Left renal cortex interstitium (tissue), 4 donors: Measurements from ENCODE around the gene HIRA. TPM values are rescaled to one million over a fixed set of nuclear protein-coding genes. Genes with fewer than 3 reads are reported as not detected.

Source experiments
- DNase-seq, 4 donors: peaks; one replicate each; pipeline ENCODE4 v3.0.0-alpha.2; 2013; ENCODE audit warnings: low read depth in 4 of 4, low spot score in 2 of 4, missing footprints in 1 of 4
- polyA plus RNA-seq, 4 donors: library from polyadenylated mRNA; unstranded; fragments of 120-200 nt; gene quantifications; one replicate each; pipeline ENCODE4 v1.2.1, GENCODE V29; 2013; ENCODE audit not compliant: insufficient read length in 4 of 4

HIRA gene
- polyA plus RNA-seq, 4 donors: 31.1 to 36.2 (median 33.4) TPM

DNA sequence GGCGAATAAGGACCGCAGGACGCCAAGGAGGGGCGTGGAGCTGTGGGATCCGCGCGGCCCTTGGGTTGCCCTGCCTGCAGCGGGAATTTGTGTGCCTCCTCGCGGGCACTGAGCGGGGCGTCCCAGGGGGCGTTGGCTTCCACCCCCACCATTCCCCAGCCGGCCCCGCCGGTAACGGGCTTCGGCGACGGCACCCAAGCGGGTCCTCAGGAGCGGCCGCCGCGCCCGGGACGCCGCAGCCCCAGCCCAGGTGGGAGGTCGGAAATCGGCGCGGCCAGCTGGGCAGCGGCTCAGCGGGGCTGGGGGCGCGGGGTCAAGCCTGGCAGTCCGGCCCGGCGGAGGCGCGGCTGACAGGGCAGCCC lies 140.3 kb downstream of the HIRA start:
- no peak for DNase-seq

DNA sequence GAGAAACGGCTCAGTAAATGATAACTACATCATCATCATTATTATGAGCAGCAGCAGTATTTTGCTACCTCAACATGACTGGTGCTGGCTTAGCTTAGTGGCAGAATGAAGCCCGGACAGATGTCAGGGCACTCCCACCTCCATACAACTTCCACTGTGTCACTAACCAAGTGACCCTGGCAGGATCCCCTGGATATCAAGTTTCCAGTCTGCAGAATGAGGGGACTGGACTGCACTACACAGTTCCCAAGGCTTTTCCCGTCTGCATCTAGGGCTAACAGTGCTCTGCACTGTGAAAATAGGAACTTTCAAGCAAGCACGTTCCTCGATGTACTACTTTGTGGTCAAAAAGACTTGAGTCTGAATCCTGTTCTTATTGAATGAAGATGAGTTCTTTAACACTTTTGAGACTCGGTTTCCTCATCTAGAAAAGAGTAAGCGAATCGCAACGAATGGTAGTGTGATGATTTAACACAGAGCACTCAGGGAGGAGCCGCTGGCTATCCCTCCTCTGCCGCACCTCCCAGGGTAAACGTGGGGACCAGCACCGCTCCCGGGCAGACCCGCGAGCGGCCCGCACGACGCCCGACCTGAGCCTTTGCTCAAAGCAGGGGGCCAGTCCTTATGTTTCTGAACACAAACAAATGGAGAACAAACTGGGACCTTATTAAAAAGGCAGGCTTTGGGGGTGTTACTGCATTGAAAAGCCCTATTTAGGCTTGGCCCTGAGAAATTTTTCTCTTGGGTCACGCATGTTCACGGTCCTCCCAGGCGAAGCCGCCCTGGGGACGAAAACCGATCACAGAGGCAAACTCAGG lies 140.9 kb downstream of the HIRA start:
- no peak for DNase-seq

- no peak for DNase-seq
Observed at GRCh38 chr22:19289475-19290161, 141.9 kb downstream of the HIRA start.

GRCh38 chr22:19287889-19288288 lies 143.6 kb downstream of the HIRA start:
- no peak for DNase-seq

GRCh38 chr22:19287076-19287707 lies 144.3 kb downstream of the HIRA start:
- no peak for DNase-seq

DNA sequence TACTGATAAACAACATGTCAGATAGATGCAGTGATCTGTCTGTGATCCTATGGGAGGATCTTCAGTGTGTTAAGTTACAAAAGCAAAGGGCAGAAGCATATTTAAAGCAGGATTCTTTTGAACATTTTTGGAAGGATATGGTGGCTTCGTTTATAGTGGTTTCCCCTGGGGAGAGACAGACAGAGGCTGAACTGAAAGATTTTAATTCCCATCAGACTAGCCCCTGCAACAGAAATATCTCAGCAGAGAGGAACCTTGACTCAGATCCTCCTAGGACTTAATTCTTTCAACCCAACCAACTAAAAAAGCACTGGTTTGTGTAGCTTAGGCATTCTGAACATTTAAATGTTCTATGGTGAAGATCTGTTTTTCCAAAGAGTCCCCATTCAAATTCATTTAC lies 145.7 kb downstream of the HIRA start:
- no peak for DNase-seq

Other genes starting within 250 kb of the HIRA start
- gene CLTCL1, start 140.0 kb downstream of the HIRA start, polyA plus RNA-seq: 1 to 10 TPM; 3.3 to 7.5 (median 6.0) TPM
- 10 to 100 TPM; 37.6 to 52.3 (median 46.0) TPM for gene MRPL40, start 812 bp upstream of the HIRA start, polyA plus RNA-seq
- 10 to 100 TPM; 42.0 to 47.7 (median 45.6) TPM for gene C22orf39, start 16.0 kb upstream of the HIRA start, polyA plus RNA-seq
- 10 to 100 TPM; 58.2 to 67.9 (median 67.3) TPM for gene UFD1, start 47.5 kb upstream of the HIRA start, polyA plus RNA-seq
- 10 to 100 TPM; 17.3 to 21.3 (median 19.7) TPM for gene CDC45, start 48.2 kb upstream of the HIRA start, polyA plus RNA-seq
- gene CLDN5, start 92.7 kb upstream of the HIRA start, polyA plus RNA-seq: 10 to 100 TPM; 20.4 to 51.8 (median 33.8) TPM